Caco-2 (cell line): ENCODE data around the gene PDX1. TPM values are rescaled to one million over a fixed set of nuclear protein-coding genes. Genes with fewer than 3 reads are reported as not detected.
A peak's percentile ranks its signal among the peaks of the same experiment; 100 is the strongest.

Experiments
- BruUV-seq: library from RNA; stranded (reverse); fragments of 400-500 nt; replicated peaks from 2 replicates; lab custom pipeline; 2021; lab: Mats Ljungman, UMichigan
- CTCF ChIA-PET: fragments of 300-600 bp; sonication (Branson Sonifier 250); formaldehyde crosslinking; loops from one replicate; lab custom pipeline; 2022; ENCODE audit warnings: antibody characterized with exemption; lab: Charles Lee
- POLR2A ChIA-PET: fragments of 300-600 bp; sonication (Branson Sonifier 250); formaldehyde crosslinking; loops from one replicate; lab custom pipeline; 2022; ENCODE audit warnings: antibody characterized with exemption; lab: Charles Lee
- DNase-seq, 2 experiments: peaks; one replicate each; pipeline versions ENCODE4 v3.0.0 to v3.0.0-alpha.2; 2020 to 2022
- H3K27me3 ChIP-seq: replicated peaks from 2 replicates; pipeline ENCODE4 v1.6.0; 2011; ENCODE audit warnings: low read length; ENCODE audit not compliant: control insufficient read depth, insufficient read depth
- H3K36me3 ChIP-seq: 2 replicates; pipeline ENCODE4 v1.5.1; 2011; ENCODE audit warnings: low read length; ENCODE audit not compliant: control insufficient read depth, insufficient read depth
- H3K4me1 ChIP-seq: fragments of 250-450 bp; sonication (Bioruptor Pico); 2 replicates; pipeline ENCODE4 v1.5.1; 2020; ENCODE audit warnings: mild to moderate bottlenecking
- H3K4me3 ChIP-seq: 2 replicates; pipeline ENCODE4 v1.5.1; 2011; ENCODE audit warnings: low read depth, mild to moderate bottlenecking, control low read depth, low read length
- H3K9me3 ChIP-seq: fragments of 250-450 bp; sonication (Bioruptor Pico); 2 replicates; pipeline ENCODE4 v1.5.1; 2020; ENCODE audit warnings: mild to moderate bottlenecking, moderate library complexity
- H3K27ac Mint-ChIP-seq: one replicate; pipeline ENCODE4 v1.8.0; 2022; ENCODE audit warnings: mixed read lengths; ENCODE audit not compliant: unreplicated experiment
- H3K27me3 Mint-ChIP-seq: one replicate; pipeline ENCODE4 v1.8.0; 2022; ENCODE audit warnings: mixed read lengths; ENCODE audit not compliant: insufficient read depth, unreplicated experiment
- H3K36me3 Mint-ChIP-seq: one replicate; pipeline ENCODE4 v1.8.0; 2022; ENCODE audit warnings: mild to moderate bottlenecking, mixed read lengths; ENCODE audit not compliant: insufficient read depth, unreplicated experiment
- H3K4me1 Mint-ChIP-seq: one replicate; pipeline ENCODE4 v1.8.0; 2022; ENCODE audit warnings: low read depth, mixed read lengths; ENCODE audit not compliant: unreplicated experiment
- H3K4me3 Mint-ChIP-seq: one replicate; pipeline ENCODE4 v1.8.0; 2022; ENCODE audit warnings: mild to moderate bottlenecking, moderate library complexity, mixed read lengths; ENCODE audit not compliant: unreplicated experiment
- H3K9me3 Mint-ChIP-seq: one replicate; pipeline ENCODE4 v1.8.0; 2022; ENCODE audit warnings: mixed read lengths; ENCODE audit not compliant: unreplicated experiment
- CTCF ChIP-seq, 2 experiments: fragments of 200-600 bp in 1 of 2; IDR thresholded peaks; 1 replicate in 1 of 2; 2 replicates in 1 of 2; pipeline versions ENCODE4 v1.5.1 to v1.8.0; 2011 to 2022; ENCODE audit warnings: antibody characterized with exemption in 1 of 2, control low read depth in 1 of 2, inconsistent platforms in 1 of 2, low read depth in 1 of 2, low read length in 1 of 2, mild to moderate bottlenecking in 1 of 2, moderate library complexity in 1 of 2; ENCODE audit not compliant: insufficient read depth in 1 of 2, severe bottlenecking in 1 of 2, unreplicated experiment in 1 of 2
- intact Hi-C: fragments of 100-400 bp; cut with micrococcal nuclease; formaldehyde crosslinking; loops from one replicate; pipeline ENCODE4 v1.10.0; 2022; ENCODE audit not compliant: unreplicated experiment
- total RNA-seq: library from RNA; stranded (reverse); gene quantifications from 2 replicates; pipeline ENCODE4 v1.2.3, GENCODE V29; 2022

The PDX1 gene
- total RNA-seq, 1 experiment from 2014 or later = 3.7 TPM

- intact Hi-C loops = no loop called here
- ChIA-PET CTCF (interaction anchor here (1.0 to 4.1 kb wide), 6 partner anchors 11 to 130 kb away, joined by 3 to 41 read pairs (median 6); partner anchors contain the start of gene CDX2), POLR2A (interaction anchor here (0.7 to 1.6 kb wide), 3 partner anchors 12 to 506 kb away, joined by 3 to 5 read pairs (median 5); partner anchors contain the start of gene CDX2)
- peak overlapping the region; percentile 88 for H3K4me3 Mint-ChIP-seq
- Histone ChIP-seq H3K9me3 (no peaks in the 10 kb centered on the region), H3K36me3 (peaks cover 2% of the 10 kb centered on the region; the same call in 1 of the 2 replicates), H3K4me3 (no peak overlapping the region), H3K4me1 (peaks cover 69% of the 10 kb centered on the region), H3K27me3 (no peaks in the 10 kb centered on the region)
- no peaks in the 10 kb centered on the region for H3K9me3 Mint-ChIP-seq
- peak; percentile 73 to 87 for DNase-seq
- H3K36me3 Mint-ChIP-seq = peaks cover 35% of the 10 kb centered on the region
- H3K4me1 Mint-ChIP-seq = peaks cover 20% of the 10 kb centered on the region
- no peaks in the 10 kb centered on the region for H3K27me3 Mint-ChIP-seq
- peak overlapping the region; percentile 69 for H3K27ac Mint-ChIP-seq
- BruUV-seq = no TSS peak
- no peak for TF ChIP-seq CTCF (IDR thresholded peaks at IDR 0.05; ENCODE audit: insufficient read depth in 1 of 2, low read depth in 1 of 2, low read length in 1 of 2, severe bottlenecking in 1 of 2, unreplicated experiment in 1 of 2)
Measured at GRCh38 chr13:27956576-27957300, 36.9 kb downstream of the PDX1 start.

- no TSS peak for BruUV-seq
- Mint-ChIP-seq H3K27me3 (no peaks in the 10 kb centered on the region), H3K36me3 (peaks cover 51% of the 10 kb centered on the region), H3K4me3 (peak overlapping the region; percentile 52), H3K27ac (peak overlapping the region; percentile 66), H3K9me3 (no peaks in the 10 kb centered on the region), H3K4me1 (peaks cover 32% of the 10 kb centered on the region)
- H3K27me3 ChIP-seq = no peaks in the 10 kb centered on the region
- peaks cover 89% of the 10 kb centered on the region for H3K4me1 ChIP-seq
- TF ChIP-seq CTCF (IDR thresholded peaks at IDR 0.05; ENCODE audit: insufficient read depth in 1 of 2, low read depth in 1 of 2, low read length in 1 of 2, severe bottlenecking in 1 of 2, unreplicated experiment in 1 of 2) = no peak
- intact Hi-C loops = loop anchor here (1.0 to 2.0 kb wide), 3 partner anchors 9 to 38 kb away; partner anchors contain the start of gene CDX2
- no peaks in the 10 kb centered on the region for H3K9me3 ChIP-seq
- POLR2A ChIA-PET = interaction anchor here (0.6 to 1.9 kb wide), 5 partner anchors 10 to 1003 kb away, joined by 3 to 16 read pairs (median 4); partner anchors contain the start of genes CDX2 and URAD
- peaks cover 6% of the 10 kb centered on the region for H3K36me3 ChIP-seq
- DNase-seq = no peak
- CTCF ChIA-PET = interaction anchor here (1.0 to 1.7 kb wide), 6 partner anchors 10 to 598 kb away, joined by 3 to 12 read pairs (median 5); partner anchors contain the start of gene CDX2
- H3K4me3 ChIP-seq = peak overlapping the region; percentile 35
Measured at GRCh38 chr13:27959976-27960361, 40.2 kb downstream of the PDX1 start.
